Measurements from ENCODE around the gene KREMEN2. TPM values are rescaled to one million over a fixed set of nuclear protein-coding genes. Genes with fewer than 3 reads are reported as not detected.

KREMEN2 gene
- total RNA-seq, 1 donor from 2014 or later: 8.0 TPM

GRCh38 chr16:2971134-2971984, 7.3 kb downstream of the KREMEN2 start:
- FAIRE-seq (no peak), DNase-seq (ENCODE audit: low read depth) (no peak)
- H3K4me1 ChIP-seq (ENCODE audit: insufficient read depth, low read length): peaks cover 4% of the 10 kb centered on the region
- peaks cover 10% of the 10 kb centered on the region for H3K27me3 ChIP-seq (ENCODE audit: insufficient read depth, low read length)
- H3K4me3 ChIP-seq (ENCODE audit: insufficient read depth, low read depth, low read length): no peak overlapping the region
- H3K27ac Mint-ChIP-seq (ENCODE audit: unreplicated experiment): no peak overlapping the region
- H3K9me3 ChIP-seq (ENCODE audit: insufficient read depth, low read depth, low read length): no peaks in the 10 kb centered on the region
- peak overlapping the region; percentile 97 for H3K4me2 ChIP-seq (ENCODE audit: low read length)
- no peak overlapping the region for H3K27ac ChIP-seq (ENCODE audit: low read depth, low read length)
- no peaks in the 10 kb centered on the region for H3K79me2 ChIP-seq (ENCODE audit: insufficient read depth, low read length)
- H4K20me1 ChIP-seq (ENCODE audit: insufficient read depth, low read length): peaks cover 28% of the 10 kb centered on the region
- H3K36me3 Mint-ChIP-seq (ENCODE audit: low read depth, unreplicated experiment): peaks cover 6% of the 10 kb centered on the region
- peaks cover 11% of the 10 kb centered on the region for H3K27me3 Mint-ChIP-seq (ENCODE audit: low read depth, unreplicated experiment)
- no peak overlapping the region for H2AFZ ChIP-seq (ENCODE audit: low read depth, low read length)
- peak overlapping the region; percentile 64 for H3K4me3 Mint-ChIP-seq (ENCODE audit: unreplicated experiment)
- H3K9me3 Mint-ChIP-seq (ENCODE audit: unreplicated experiment): no peaks in the 10 kb centered on the region
- H3K36me3 ChIP-seq (ENCODE audit: insufficient read depth, low read length): no peaks in the 10 kb centered on the region
- TF ChIP-seq EZH2 (IDR thresholded peaks at IDR 0.05; ENCODE audit: insufficient read depth, low read length): no peak
- no peak for TF ChIP-seq CTCF (IDR thresholded peaks at IDR 0.05; ENCODE audit: insufficient read depth, low read depth, low read length)
- H3K4me1 Mint-ChIP-seq (ENCODE audit: low read depth, unreplicated experiment): no peaks in the 10 kb centered on the region
- no peak overlapping the region for H3K9ac ChIP-seq (ENCODE audit: low read length)

- Mint-ChIP-seq H3K4me1 (ENCODE audit: low read depth, unreplicated experiment) (no peaks in the 10 kb centered on the region), H3K36me3 (ENCODE audit: low read depth, unreplicated experiment) (peaks cover 6% of the 10 kb centered on the region), H3K27me3 (ENCODE audit: low read depth, unreplicated experiment) (peaks cover 15% of the 10 kb centered on the region), H3K9me3 (ENCODE audit: unreplicated experiment) (no peaks in the 10 kb centered on the region), H3K27ac (ENCODE audit: unreplicated experiment) (peak overlapping the region; percentile 66), H3K4me3 (ENCODE audit: unreplicated experiment) (peak overlapping the region; percentile 60)
- FAIRE-seq: no peak
- H3K4me3 ChIP-seq (ENCODE audit: insufficient read depth, low read depth, low read length): no peak overlapping the region
- H3K27ac ChIP-seq (ENCODE audit: low read depth, low read length): no peak overlapping the region
- H4K20me1 ChIP-seq (ENCODE audit: insufficient read depth, low read length): peaks cover 28% of the 10 kb centered on the region
- H3K9me3 ChIP-seq (ENCODE audit: insufficient read depth, low read depth, low read length): no peaks in the 10 kb centered on the region
- DNase-seq (ENCODE audit: low read depth): no peak
- H3K9ac ChIP-seq (ENCODE audit: low read length): no peak overlapping the region
- no peaks in the 10 kb centered on the region for H3K79me2 ChIP-seq (ENCODE audit: insufficient read depth, low read length)
- H3K4me1 ChIP-seq (ENCODE audit: insufficient read depth, low read length): peaks cover 4% of the 10 kb centered on the region
- no peak for TF ChIP-seq EZH2 (IDR thresholded peaks at IDR 0.05; ENCODE audit: insufficient read depth, low read length)
- no peak for TF ChIP-seq CTCF (IDR thresholded peaks at IDR 0.05; ENCODE audit: insufficient read depth, low read depth, low read length)
- no peaks in the 10 kb centered on the region for H3K36me3 ChIP-seq (ENCODE audit: insufficient read depth, low read length)
- H3K27me3 ChIP-seq (ENCODE audit: insufficient read depth, low read length): peaks cover 10% of the 10 kb centered on the region
- no peak overlapping the region for H3K4me2 ChIP-seq (ENCODE audit: low read length)
- no peak overlapping the region for H2AFZ ChIP-seq (ENCODE audit: low read depth, low read length)
Observed at GRCh38 chr16:2971985-2972784, 8.1 kb downstream of the KREMEN2 start.
